Osteoblast (primary cell): Measurements from ENCODE around the gene ATP11A. TPM values are rescaled to one million over a fixed set of nuclear protein-coding genes. Genes with fewer than 3 reads are reported as not detected.

Experiments
- DNase-seq: peaks from one replicate; pipeline ENCODE4 v3.0.0; 2011; ENCODE audit warnings: low spot score, mixed read lengths; ENCODE audit not compliant: insufficient read length; ENCODE audit errors: missing footprints
- H2AFZ ChIP-seq: 2 replicates; pipeline ENCODE4 v1.6.0; 2011; ENCODE audit warnings: mild to moderate bottlenecking, low read length
- H3K27ac ChIP-seq: 2 replicates; pipeline ENCODE4 v1.5.1; 2011; ENCODE audit warnings: mild to moderate bottlenecking, low read depth, low read length, moderate library complexity
- H3K27me3 ChIP-seq: 2 replicates; pipeline ENCODE4 v1.6.0; 2012; ENCODE audit warnings: mild to moderate bottlenecking, control low read depth, inconsistent platforms, low read length, moderate library complexity; ENCODE audit not compliant: insufficient read depth
- H3K36me3 ChIP-seq: 2 replicates; pipeline ENCODE4 v1.5.1; 2011; ENCODE audit warnings: mild to moderate bottlenecking, low read length, control low read depth, moderate library complexity; ENCODE audit not compliant: insufficient read depth
- H3K4me1 ChIP-seq: 2 replicates; pipeline ENCODE4 v1.5.1; 2011; ENCODE audit warnings: mild to moderate bottlenecking, low read length, control low read depth, moderate library complexity; ENCODE audit not compliant: insufficient read depth
- H3K4me2 ChIP-seq: 2 replicates; pipeline ENCODE4 v1.6.0; 2011; ENCODE audit warnings: mild to moderate bottlenecking, low read length; ENCODE audit not compliant: insufficient read depth
- H3K4me3 ChIP-seq: fragments of 200-600 bp; sonication (generic); 3 replicates; pipeline ENCODE4 v1.5.1; 2012; ENCODE audit warnings: mild to moderate bottlenecking, low read length, inconsistent platforms; ENCODE audit not compliant: insufficient read depth
- H3K79me2 ChIP-seq: 2 replicates; pipeline ENCODE4 v1.6.0; 2012; ENCODE audit warnings: mild to moderate bottlenecking, low read length, control low read depth, inconsistent platforms; ENCODE audit not compliant: insufficient read depth
- H3K9me3 ChIP-seq: 2 replicates; pipeline ENCODE4 v1.5.1; 2011; ENCODE audit warnings: low read depth, low read length, control low read depth
- H4K20me1 ChIP-seq: 2 replicates; pipeline ENCODE4 v1.6.0; 2012; ENCODE audit warnings: mild to moderate bottlenecking, low read length, control low read depth; ENCODE audit not compliant: insufficient read depth
- total RNA-seq: library from RNA; depleted of rRNA; stranded (reverse); fragments of >200 nt; gene quantifications from 2 replicates; pipeline ENCODE4 v1.2.3, GENCODE V29; 2012
- TF ChIP-seq, protein P1 (sequence below): IDR thresholded peaks from 2 replicates; pipeline ENCODE4 v1.5.1; 2011; ENCODE audit warnings: mild to moderate bottlenecking, low read depth, low read length, moderate library complexity; ENCODE audit errors: extremely low read depth

ATP11A gene
- total RNA-seq, 1 donor, result 7.6 TPM

GRCh38 chr13:112716841-112717520 is 27.1 kb downstream of the ATP11A start:
- Histone ChIP-seq H3K27me3 (no peaks in the 10 kb centered on the region), H3K9me3 (no peaks in the 10 kb centered on the region), H3K4me3 (no peak overlapping the region), H2AFZ (no peak overlapping the region), H3K36me3 (no peaks in the 10 kb centered on the region), H3K4me2 (no peak overlapping the region), H3K27ac (no peak overlapping the region), H3K4me1 (peaks cover 4% of the 10 kb centered on the region), H3K79me2 (no peaks in the 10 kb centered on the region), H4K20me1 (peaks cover 10% of the 10 kb centered on the region)
- TF ChIP-seq, protein P1, sequence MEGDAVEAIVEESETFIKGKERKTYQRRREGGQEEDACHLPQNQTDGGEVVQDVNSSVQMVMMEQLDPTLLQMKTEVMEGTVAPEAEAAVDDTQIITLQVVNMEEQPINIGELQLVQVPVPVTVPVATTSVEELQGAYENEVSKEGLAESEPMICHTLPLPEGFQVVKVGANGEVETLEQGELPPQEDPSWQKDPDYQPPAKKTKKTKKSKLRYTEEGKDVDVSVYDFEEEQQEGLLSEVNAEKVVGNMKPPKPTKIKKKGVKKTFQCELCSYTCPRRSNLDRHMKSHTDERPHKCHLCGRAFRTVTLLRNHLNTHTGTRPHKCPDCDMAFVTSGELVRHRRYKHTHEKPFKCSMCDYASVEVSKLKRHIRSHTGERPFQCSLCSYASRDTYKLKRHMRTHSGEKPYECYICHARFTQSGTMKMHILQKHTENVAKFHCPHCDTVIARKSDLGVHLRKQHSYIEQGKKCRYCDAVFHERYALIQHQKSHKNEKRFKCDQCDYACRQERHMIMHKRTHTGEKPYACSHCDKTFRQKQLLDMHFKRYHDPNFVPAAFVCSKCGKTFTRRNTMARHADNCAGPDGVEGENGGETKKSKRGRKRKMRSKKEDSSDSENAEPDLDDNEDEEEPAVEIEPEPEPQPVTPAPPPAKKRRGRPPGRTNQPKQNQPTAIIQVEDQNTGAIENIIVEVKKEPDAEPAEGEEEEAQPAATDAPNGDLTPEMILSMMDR, result no peak
- no peak for DNase-seq

DNA sequence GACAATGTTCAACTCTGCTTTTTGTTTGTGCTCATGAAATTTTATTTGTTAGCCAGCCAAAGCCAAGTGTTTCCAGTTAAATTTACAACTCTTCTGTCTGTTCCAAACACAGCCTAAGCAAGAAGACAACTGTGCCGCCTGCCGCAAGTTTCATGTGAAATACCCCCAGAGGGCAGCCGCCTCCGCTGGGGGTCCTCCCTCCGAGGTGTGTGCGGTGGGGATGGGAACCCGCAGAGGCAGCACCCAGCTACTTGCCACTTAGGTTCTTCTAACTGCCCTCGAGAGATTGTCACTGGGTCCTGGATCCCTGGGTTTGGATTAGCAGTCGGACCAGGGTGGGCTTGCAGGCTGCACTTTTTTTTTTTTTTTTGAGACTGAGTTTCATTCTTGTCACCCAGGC is 28.5 kb downstream of the ATP11A start:
- Histone ChIP-seq H3K79me2 (no peaks in the 10 kb centered on the region), H3K27me3 (no peaks in the 10 kb centered on the region), H3K9me3 (no peaks in the 10 kb centered on the region), H3K4me1 (peaks cover 5% of the 10 kb centered on the region), H3K4me3 (no peak overlapping the region), H2AFZ (no peak overlapping the region), H3K4me2 (no peak overlapping the region), H4K20me1 (peaks cover 11% of the 10 kb centered on the region), H3K27ac (no peak overlapping the region), H3K36me3 (no peaks in the 10 kb centered on the region)
- TF ChIP-seq, protein P1, result no peak
- DNase-seq, result no peak

DNA sequence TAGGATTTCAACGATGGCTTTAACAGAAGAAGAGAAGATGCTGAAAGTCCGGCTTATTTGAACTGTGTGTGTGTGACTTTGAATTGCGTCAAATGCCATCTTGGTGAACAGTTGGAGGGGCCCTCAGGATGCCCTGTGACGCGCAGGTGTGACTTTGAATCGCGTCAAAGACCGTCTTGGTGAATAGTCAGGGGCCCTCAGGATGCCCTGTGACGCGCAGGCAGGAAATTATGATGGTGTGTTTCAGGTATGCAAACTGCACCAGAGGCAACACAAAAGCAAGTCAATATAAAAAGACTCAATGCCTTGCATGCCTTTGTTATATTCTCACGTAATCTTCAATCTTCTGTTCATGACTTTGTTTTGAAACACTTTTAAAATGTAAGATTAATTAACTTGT is 29.2 kb downstream of the ATP11A start:
- DNase-seq, result no peak
- H3K4me1 ChIP-seq, result peaks cover 5% of the 10 kb centered on the region
- H3K4me2 ChIP-seq, result no peak overlapping the region
- H3K27me3 ChIP-seq, result no peaks in the 10 kb centered on the region
- H3K4me3 ChIP-seq, result no peak overlapping the region
- H2AFZ ChIP-seq, result no peak overlapping the region
- no peaks in the 10 kb centered on the region for H3K9me3 ChIP-seq
- TF ChIP-seq, protein P1, result no peak
- H3K36me3 ChIP-seq, result no peaks in the 10 kb centered on the region
- no peak overlapping the region for H3K27ac ChIP-seq
- peaks cover 15% of the 10 kb centered on the region for H4K20me1 ChIP-seq
- H3K79me2 ChIP-seq, result no peaks in the 10 kb centered on the region

DNA sequence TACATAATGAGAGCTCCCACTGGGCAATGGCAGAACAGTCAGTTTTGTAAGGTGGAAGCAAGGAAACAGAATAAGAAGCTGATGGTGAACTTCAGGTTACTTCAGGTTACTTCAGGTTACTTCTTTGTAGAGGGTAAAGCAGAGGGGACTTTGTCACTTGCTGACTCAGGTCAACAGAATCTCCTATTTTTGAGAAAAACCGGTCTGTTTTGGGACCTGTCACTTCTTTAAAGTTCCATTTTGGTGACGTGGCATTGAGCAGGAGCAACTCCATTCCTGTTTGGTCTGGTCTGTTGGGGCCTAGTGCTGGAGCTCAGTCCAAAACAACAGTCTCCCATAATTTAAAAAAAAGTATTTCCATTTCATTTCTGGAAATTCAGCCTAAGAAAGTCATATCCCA is 29.7 kb downstream of the ATP11A start:
- Histone ChIP-seq H3K36me3 (no peaks in the 10 kb centered on the region), H3K4me2 (no peak overlapping the region), H2AFZ (no peak overlapping the region), H3K4me1 (peaks cover 5% of the 10 kb centered on the region), H4K20me1 (peaks cover 17% of the 10 kb centered on the region), H3K27me3 (no peaks in the 10 kb centered on the region), H3K27ac (no peak overlapping the region), H3K79me2 (no peaks in the 10 kb centered on the region), H3K4me3 (no peak overlapping the region), H3K9me3 (no peaks in the 10 kb centered on the region)
- no peak for DNase-seq
- TF ChIP-seq, protein P1, result no peak
